SIG-M5 treated with dmso at 0.1 percent for 504 hours (cell line): ENCODE results near the gene PTPN20.

Source experiments
- DNase-seq: peaks from one replicate; lab custom pipeline; 2025; ENCODE audit not compliant: unreplicated experiment; lab: John Stamatoyannopoulos, UW

Gene PTPN20

DNA sequence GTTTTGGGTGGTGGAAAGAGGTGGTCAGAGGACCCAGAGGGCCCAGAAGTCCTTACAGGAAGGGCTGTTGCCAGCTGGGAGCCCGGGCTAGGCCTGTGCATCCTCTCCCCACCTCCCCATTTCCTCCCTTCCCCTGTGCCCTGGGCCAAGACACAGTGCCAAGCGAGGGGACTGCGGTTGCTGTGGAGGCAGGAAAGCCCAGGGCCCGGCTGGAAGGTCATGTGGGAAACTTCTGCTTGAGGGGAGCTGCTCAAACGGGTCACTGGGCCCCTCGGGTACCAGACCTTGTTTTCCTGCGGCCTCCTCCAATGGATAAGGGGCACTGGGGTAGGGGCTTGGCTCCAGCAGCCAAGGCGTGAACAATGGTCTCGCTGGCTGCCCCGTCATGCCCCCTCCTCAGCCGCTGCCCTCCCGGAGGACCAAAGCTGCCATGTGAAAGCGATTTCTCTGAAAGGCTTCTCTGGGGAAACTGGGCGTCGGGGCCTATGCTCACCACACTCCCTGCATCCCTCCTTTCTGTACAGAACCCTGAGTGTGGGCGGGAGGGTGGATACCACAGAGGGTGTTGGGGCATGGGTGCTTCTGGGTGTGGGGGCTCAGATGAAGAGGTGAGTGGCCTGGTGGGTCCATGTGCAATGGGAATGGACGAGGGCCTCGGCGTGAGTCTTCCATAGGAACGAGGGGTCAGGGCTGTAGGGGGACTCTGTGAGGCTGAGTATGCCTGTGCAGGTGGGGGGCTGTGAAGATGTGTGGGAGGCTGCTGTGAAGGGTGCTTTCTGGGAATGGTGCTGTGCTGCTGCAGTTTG, 135.3 kb downstream of the PTPN20 start:
- no peak for DNase-seq

DNA sequence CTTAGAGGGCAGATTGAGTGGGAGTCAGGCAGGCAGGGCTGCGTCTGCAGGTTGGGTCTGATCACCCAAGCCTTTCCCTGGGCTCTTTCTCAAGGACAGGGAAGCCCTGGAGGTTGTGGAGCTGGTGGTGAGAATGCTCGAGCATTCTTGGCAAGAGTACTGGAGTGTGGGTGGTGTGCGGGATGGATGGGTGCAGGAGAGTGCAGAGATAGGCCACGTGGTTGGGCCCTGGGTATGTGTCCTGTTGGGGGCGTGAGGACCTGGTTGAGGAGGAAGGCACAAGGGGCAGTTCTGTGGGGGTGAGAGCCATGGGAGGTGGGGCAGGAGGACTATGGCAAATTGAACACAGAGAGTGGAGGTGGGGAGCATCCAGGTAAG, 135.9 kb downstream of the PTPN20 start:
- DNase-seq = peak; percentile 30

DNA sequence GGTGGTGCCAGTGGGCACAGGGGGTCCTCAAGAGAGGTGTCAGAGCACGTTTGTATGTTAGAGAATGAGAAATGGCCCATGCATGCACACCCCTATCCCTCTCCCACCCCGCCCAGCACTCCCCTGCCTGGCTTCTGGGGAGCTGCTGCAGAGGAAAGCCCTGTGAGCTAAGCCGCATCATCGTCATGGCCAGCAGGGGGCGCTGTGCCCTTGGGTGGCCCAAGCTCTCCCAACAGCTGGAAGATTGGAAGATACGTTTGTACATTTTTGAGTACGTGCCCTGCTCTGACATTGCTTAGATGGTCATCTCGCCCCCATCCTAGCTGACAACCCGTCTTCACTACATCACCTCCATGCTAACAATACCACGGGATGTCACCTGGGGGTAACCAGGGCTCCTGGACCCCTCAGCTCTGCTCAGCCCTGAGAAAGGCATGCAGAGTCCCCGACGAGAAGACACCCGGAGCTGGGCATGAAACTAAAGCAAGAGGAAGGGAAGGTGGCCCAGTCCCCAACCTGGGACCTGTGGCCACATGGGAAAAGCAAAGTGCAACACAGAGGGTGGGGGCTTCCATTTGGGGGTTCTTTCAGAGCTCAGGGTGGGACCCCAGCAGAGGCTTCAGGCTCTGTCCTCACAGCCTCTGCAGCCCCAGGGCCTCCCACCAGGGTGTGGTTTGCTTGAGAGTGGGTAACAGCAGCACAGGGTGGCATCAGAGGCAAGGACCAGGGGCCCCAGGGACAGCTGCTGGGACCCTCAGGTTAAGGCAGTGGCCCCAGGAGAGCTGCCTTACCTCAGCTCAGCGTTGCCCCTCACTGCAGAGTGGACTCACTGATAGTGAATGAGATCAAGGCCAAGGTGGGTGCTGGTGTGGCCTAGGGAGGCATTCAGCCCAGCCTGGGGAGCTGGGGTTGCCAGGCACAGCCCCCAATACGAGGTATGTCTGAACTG, 136.6 kb downstream of the PTPN20 start:
- DNase-seq = peak; percentile 64

DNA sequence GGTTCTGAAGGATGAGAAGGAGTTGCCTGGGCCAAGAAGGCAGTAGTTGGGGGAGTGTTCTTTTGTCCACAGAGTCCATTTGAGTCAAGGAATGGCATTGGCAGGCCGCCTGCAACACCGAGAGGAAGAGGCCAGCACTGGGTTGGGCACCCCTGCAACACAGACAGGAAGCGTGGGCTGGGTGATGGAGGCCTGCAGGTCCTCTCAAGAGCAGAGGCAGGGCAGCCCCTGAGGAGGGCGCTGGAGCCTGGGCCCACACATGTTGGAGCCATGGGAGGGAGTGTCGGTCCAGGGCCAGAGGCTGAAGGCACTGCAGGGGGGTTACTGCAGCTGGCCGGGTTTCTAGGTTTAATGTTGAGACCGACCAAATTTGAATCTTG, 137.3 kb downstream of the PTPN20 start:
- no peak for DNase-seq

DNA sequence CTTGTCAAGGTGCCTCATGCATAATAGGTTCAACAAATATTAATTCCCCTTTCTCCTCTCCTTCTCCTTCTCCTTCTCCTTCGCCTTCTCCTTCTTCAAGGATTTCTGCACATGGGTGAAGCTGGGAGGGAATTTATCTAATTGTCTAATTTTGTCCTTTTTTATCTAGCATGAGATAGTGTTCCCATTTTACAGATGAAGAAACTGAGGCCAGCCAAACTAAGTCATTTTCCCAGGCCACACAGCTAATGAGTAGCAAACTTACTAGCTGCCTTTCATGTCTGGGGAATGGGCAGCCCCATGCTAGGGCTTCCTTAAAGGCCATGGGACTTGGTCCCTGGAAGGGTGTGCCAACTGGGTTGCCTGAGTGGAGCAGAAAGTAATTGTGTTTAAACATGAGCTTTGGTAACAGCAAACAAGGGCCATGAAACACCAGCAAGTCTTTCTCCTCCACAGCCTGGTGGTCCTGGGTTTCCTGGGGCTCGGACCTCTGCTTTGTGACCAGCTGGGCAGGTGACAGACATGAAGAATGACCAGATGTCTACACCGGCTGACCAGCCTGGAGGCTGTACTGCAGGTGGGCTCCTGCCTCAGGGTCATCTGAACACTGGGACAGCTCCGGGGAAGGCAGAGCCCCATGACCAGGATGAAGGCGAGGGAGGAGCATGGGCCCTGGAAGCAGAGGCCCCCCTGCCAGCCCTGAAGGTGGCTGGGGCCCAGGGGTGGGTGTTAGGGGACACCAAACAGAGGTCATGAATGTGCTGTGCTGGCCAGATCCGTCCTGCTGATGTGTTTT, 138.0 kb downstream of the PTPN20 start:
- no peak for DNase-seq

DNA sequence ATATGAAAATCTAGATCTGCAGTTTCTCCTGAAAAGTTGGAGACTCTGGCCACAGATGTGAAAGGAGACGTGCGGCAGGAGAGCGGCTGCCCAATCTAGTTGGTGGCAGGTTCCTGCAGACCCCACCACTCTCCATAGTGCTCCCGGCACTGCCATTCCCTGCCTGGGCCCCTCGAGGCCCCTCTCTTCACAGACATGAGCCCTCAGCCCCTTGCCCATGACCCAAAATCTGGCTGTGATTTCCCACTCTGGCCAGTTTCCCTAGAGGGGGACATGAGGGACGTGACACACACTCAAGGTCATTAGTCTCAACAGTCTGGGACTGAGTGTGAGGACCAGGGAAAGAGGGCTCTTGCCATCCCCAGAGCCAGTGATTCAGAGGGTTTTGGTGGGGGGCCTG, 138.7 kb downstream of the PTPN20 start:
- no peak for DNase-seq

DNA sequence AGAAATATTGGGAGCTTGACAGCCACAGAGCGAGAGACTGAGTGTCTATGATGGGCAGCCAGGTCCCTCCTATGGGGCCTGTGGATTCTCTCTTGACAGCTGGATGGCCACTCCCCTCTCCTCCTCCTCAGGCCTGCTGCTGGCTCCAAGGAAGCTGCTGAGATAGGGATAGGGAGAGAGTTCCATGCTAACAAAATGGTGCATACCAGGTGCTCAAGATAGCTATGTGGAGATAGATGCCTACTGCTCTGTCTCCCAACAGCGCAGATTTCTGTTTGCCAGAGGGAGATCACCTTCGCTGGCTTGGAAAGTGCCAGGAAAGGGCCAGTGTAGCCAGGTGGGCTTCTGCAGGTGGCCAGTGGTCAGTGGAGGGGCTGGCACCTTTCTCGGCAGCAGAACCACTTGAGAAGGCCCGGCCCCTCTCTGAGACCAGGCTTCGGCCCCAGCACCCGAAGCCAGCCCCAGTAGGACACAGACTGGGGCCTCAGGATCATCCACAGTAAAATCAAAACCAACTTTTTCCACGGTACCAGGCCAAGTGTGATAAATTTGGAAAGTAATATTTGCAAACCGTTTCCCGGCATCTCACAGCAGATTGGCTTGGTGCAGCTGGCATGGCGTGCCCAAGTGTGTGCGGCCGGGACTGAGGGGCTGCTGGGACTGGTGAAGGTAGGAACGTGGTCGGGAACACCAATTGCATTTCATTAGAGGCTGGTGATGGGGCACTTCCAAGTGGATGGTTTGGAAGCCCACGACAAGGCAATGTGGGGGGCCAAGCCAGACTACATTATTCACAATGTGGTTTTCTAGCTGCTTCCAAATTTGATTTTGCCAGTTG, 139.6 kb downstream of the PTPN20 start:
- no peak for DNase-seq

DNA sequence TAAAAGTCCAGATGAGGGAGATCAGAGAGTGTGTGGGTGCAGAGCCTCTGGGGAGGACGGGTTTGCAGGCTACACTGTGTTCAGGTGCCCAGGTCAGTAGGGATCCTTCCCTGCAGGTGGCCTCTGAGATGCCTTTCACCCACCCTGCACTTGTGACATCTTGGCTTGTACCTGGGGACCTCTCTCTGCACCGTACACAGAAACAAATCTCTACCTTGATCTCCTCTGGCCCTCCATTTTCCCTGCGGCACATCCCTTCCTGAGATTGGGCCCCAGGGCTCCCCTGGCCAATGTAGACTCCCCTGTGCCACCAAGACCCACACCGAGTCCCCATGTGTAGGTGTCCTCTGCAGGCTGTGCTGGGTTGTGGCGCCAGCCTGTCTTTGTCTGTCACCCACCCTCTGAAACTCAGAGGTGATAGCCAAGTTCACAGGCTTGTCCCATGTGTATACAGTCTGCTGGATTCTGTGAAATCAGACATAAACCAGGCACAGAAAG, 140.6 kb downstream of the PTPN20 start:
- DNase-seq = no peak
